ENCODE data around the gene HOMER3. TPM values are rescaled to one million over a fixed set of nuclear protein-coding genes. Genes with fewer than 3 reads are reported as not detected.

HOMER3 gene
- total and polyA plus RNA-seq, 2 donors (not counting 3 experiments of a cell fraction or from before 2014, with no cell fraction given) = 139 to 184 TPM

GRCh38 chr19:18928018-18928805 is 12.8 kb downstream of the HOMER3 start:
- Histone ChIP-seq H3K4me2 (ENCODE audit: insufficient read depth, low read length) (no peak overlapping the region), H3K9me3 (replicated peaks; ENCODE audit: control insufficient read depth, insufficient read depth, low read length) (no peaks in the 10 kb centered on the region), H3K4me1 (ENCODE audit: control insufficient read depth, extremely low read depth, insufficient read depth, low read length) (no peaks in the 10 kb centered on the region), H3K27me3 (ENCODE audit: control insufficient read depth in 2 of 2, insufficient read depth in 2 of 2, low read length in 2 of 2) (no peaks in the 10 kb centered on the region), H3K9me1 (replicated peaks; ENCODE audit: control insufficient read depth, extremely low read depth, insufficient read depth, low read length) (no peaks in the 10 kb centered on the region), H4K20me1 (replicated peaks; ENCODE audit: control insufficient read depth, extremely low read depth, insufficient read depth, low read length) (no peaks in the 10 kb centered on the region), H3K36me3 (ENCODE audit: control insufficient read depth in 2 of 2, extremely low read depth in 1 of 2, insufficient read depth in 2 of 2, low read length in 2 of 2) (peaks cover 9 to 54% of the 10 kb centered on the region in 2 experiments), H3K79me2 (ENCODE audit: control insufficient read depth, insufficient read depth, low read length) (no peaks in the 10 kb centered on the region), H3K27ac (ENCODE audit: insufficient read depth, low read depth, low read length) (no peak overlapping the region), H3K9ac (replicated peaks; ENCODE audit: extremely low read depth, insufficient read depth, low read length) (no peak overlapping the region), H3K4me3 (replicated peaks in 1 of 3; ENCODE audit: insufficient read depth in 1 of 3, low read depth in 1 of 3, low read length in 3 of 3) (no peak overlapping the region), H2AFZ (ENCODE audit: low read depth, low read length) (no peak overlapping the region)
- dilution Hi-C loops (cut with MboI; ENCODE audit: extremely low pct_ligation_motif_present, low sequenced_read_pairs) = no loop called here
- no peak for DNase-seq (ENCODE audit: low read depth, low spot score)
- BruUV-seq (replicated peaks) = TSS peak; percentile 15
- ChIA-PET CTCF (interaction anchor here (3.1 kb wide), 1 partner anchor 59 kb away, joined by 16 read pairs; no protein-coding TSS in a partner anchor), POLR2A (no interaction called here)
- intact Hi-C loops (cut with micrococcal nuclease) = no loop called here
- TF ChIP-seq POLR2AphosphoS5 (IDR thresholded peaks at IDR 0.05; ENCODE audit: insufficient read depth, low read depth, low read length) (peak; percentile 31), JUN (IDR thresholded peaks at IDR 0.05; ENCODE audit: borderline replicate concordance, insufficient read depth, insufficient read length, low read depth) (no peak), CTCF (IDR thresholded peaks at IDR 0.05; ENCODE audit: extremely low read depth in 1 of 2, insufficient read depth in 1 of 2, low read depth in 1 of 2, low read length in 2 of 2) (no peak), GATA2 (IDR thresholded peaks at IDR 0.05; ENCODE audit: insufficient read depth, insufficient read length, low read depth, low read length) (no peak), MYC (IDR thresholded peaks at IDR 0.05; ENCODE audit: low read depth, low read length) (no peak), FOS (IDR thresholded peaks at IDR 0.05; ENCODE audit: borderline replicate concordance, insufficient read depth, low read length) (no peak), POLR2A (IDR thresholded peaks at IDR 0.05; ENCODE audit: low read depth, low read length) (no peak)
- FAIRE-seq = no peak

Measured in endothelial cell of umbilical vein (primary cell).